IMR-90 (cell line): ENCODE data around the gene ADGRG4. TPM values are rescaled to one million over a fixed set of nuclear protein-coding genes. Genes with fewer than 3 reads are reported as not detected.
A peak's percentile ranks its signal among the peaks of the same experiment; 100 is the strongest.

Source experiments
- ATAC-seq: fragments of 200-7000 bp; cut with Tn5 transposase; 2 replicates; pipeline ENCODE4 v1.9.1; 2020; ENCODE audit warnings: low read depth, mild to moderate bottlenecking, moderate library complexity
- BruUV-seq: library from RNA; stranded (reverse); fragments of 400-500 nt; replicated peaks from 2 replicates; lab custom pipeline; 2021; lab: Mats Ljungman, UMichigan
- CTCF ChIA-PET: fragments of 300-600 bp; formaldehyde crosslinking; extraction: SDS; loops from one replicate; lab custom pipeline; 2021; ENCODE audit warnings: antibody characterized with exemption; lab: Yijun Ruan, JAX
- POLR2A ChIA-PET: fragments of 300-600 bp; sonication (Branson Sonifier 250); formaldehyde crosslinking; loops from one replicate; lab custom pipeline; 2022; ENCODE audit warnings: antibody characterized with exemption; ENCODE audit not compliant: unreplicated experiment; lab: Charles Lee
- DNase-seq: peaks from one replicate; pipeline ENCODE4 v3.0.0; 2013
- H2AFZ ChIP-seq: replicated peaks from 2 replicates; pipeline ENCODE3; 2013; ENCODE audit warnings: low read length, mild to moderate bottlenecking; ENCODE audit not compliant: poor library complexity
- H2AK5ac ChIP-seq: 2 replicates; pipeline ENCODE4 v1.6.1; 2013; ENCODE audit warnings: low read depth, low read length, inconsistent platforms
- H2AK9ac ChIP-seq: replicated peaks from 2 replicates; pipeline ENCODE3; 2013; ENCODE audit warnings: mild to moderate bottlenecking, low read depth, low read length, moderate library complexity; ENCODE audit not compliant: poor library complexity
- H2BK120ac ChIP-seq: 2 replicates; pipeline ENCODE4 v1.6.1; 2013; ENCODE audit warnings: low read depth, low read length, inconsistent platforms
- H2BK15ac ChIP-seq: 3 replicates; pipeline ENCODE4 v1.6.1; 2013; ENCODE audit warnings: low read depth, low read length, inconsistent platforms
- H2BK20ac ChIP-seq: 2 replicates; pipeline ENCODE4 v1.6.1; 2013; ENCODE audit warnings: low read depth, mild to moderate bottlenecking, inconsistent platforms, low read length, moderate library complexity
- H2BK5ac ChIP-seq: 2 replicates; pipeline ENCODE4 v1.6.1; 2013; ENCODE audit warnings: mild to moderate bottlenecking, low read depth, low read length, inconsistent platforms; ENCODE audit not compliant: poor library complexity, severe bottlenecking
- H3K14ac ChIP-seq: replicated peaks from 2 replicates; pipeline ENCODE4 v1.6.1; 2013; ENCODE audit warnings: low read depth, low read length, inconsistent platforms
- H3K18ac ChIP-seq: 2 replicates; pipeline ENCODE4 v1.6.1; 2013; ENCODE audit warnings: low read depth, low read length, control low read depth
- H3K23ac ChIP-seq: 2 replicates; pipeline ENCODE4 v1.6.1; 2013; ENCODE audit warnings: low read depth, low read length, inconsistent platforms
- H3K27ac ChIP-seq: 2 replicates; pipeline ENCODE4 v1.5.1; 2013; ENCODE audit warnings: mild to moderate bottlenecking, control low read depth, low read length; ENCODE audit not compliant: insufficient read depth
- H3K27me3 ChIP-seq: 2 replicates; pipeline ENCODE4 v1.6.1; 2013; ENCODE audit warnings: low read length; ENCODE audit not compliant: control insufficient read depth, insufficient read depth
- H3K36me3 ChIP-seq: 2 replicates; pipeline ENCODE4 v1.6.1; 2013; ENCODE audit warnings: low read length, mixed read lengths; ENCODE audit not compliant: control insufficient read depth, insufficient read depth
- H3K4ac ChIP-seq: 2 replicates; pipeline ENCODE4 v1.6.1; 2013; ENCODE audit warnings: low read depth, low read length, inconsistent platforms
- H3K4me1 ChIP-seq: 2 replicates; pipeline ENCODE4 v1.6.1; 2013; ENCODE audit warnings: low read length, mixed read lengths; ENCODE audit not compliant: control insufficient read depth, insufficient read depth
- H3K4me2 ChIP-seq: 2 replicates; pipeline ENCODE4 v1.6.1; 2013; ENCODE audit warnings: low read depth, mild to moderate bottlenecking, control low read depth, low read length, moderate library complexity
- H3K4me3 ChIP-seq: 2 replicates; pipeline ENCODE4 v1.5.1; 2013; ENCODE audit warnings: low read depth, mild to moderate bottlenecking, control low read depth, low read length, moderate library complexity; ENCODE audit not compliant: insufficient read depth
- H3K56ac ChIP-seq: 2 replicates; pipeline ENCODE4 v1.6.1; 2013; ENCODE audit warnings: low read length, inconsistent platforms; ENCODE audit not compliant: insufficient read depth; ENCODE audit errors: extremely low read depth
- H3K79me1 ChIP-seq, 2 experiments: 2 replicates each; pipeline ENCODE4 v1.6.1; 2013; ENCODE audit warnings: low read length in 2 of 2, inconsistent platforms in 1 of 2, low read depth in 1 of 2
- H3K9ac ChIP-seq: 2 replicates; pipeline ENCODE4 v1.6.1; 2013; ENCODE audit warnings: low read depth, low read length, control low read depth
- H3K9me1 ChIP-seq: 2 replicates; pipeline ENCODE4 v1.6.1; 2013; ENCODE audit warnings: low read length, inconsistent platforms; ENCODE audit not compliant: insufficient read depth
- H3K9me3 ChIP-seq: 2 replicates; pipeline ENCODE4 v1.6.1; 2013; ENCODE audit warnings: low read length; ENCODE audit not compliant: control insufficient read depth, insufficient read depth
- H4K20me1 ChIP-seq: 2 replicates; pipeline ENCODE4 v1.6.1; 2013; ENCODE audit warnings: low read length, inconsistent platforms; ENCODE audit not compliant: insufficient read depth
- H4K5ac ChIP-seq: 2 replicates; pipeline ENCODE4 v1.6.1; 2013; ENCODE audit warnings: mild to moderate bottlenecking, low read depth, low read length, control low read depth
- H4K8ac ChIP-seq, 2 experiments: 2 replicates each; pipeline ENCODE4 v1.6.1; 2013; ENCODE audit warnings: low read depth in 2 of 2, low read length in 2 of 2, control low read depth in 1 of 2, inconsistent platforms in 1 of 2
- H4K91ac ChIP-seq: 2 replicates; pipeline ENCODE4 v1.6.1; 2013; ENCODE audit warnings: low read depth, low read length, inconsistent platforms; ENCODE audit not compliant: insufficient read depth
- BHLHE40 ChIP-seq: fragments of 150-350 bp; IDR thresholded peaks from 2 replicates; pipeline ENCODE4 v1.6.1; 2016; ENCODE audit warnings: mild to moderate bottlenecking, low read depth, low read length
- CEBPB ChIP-seq: IDR thresholded peaks from 2 replicates; pipeline ENCODE4 v1.6.1; 2012; ENCODE audit warnings: low read depth, low read length, improper control_type of control experiment
- CHD1 ChIP-seq: IDR thresholded peaks from 2 replicates; pipeline ENCODE4 v1.6.1; 2012; ENCODE audit warnings: low read depth, low read length, improper control_type of control experiment
- CTCF ChIP-seq: conservative IDR thresholded peaks from 2 replicates; pipeline ENCODE4 v1.5.1; 2012; ENCODE audit warnings: mild to moderate bottlenecking, low read depth, low read length, improper control_type of control experiment
- ELK1 ChIP-seq: fragments of 150-350 bp; IDR thresholded peaks from 2 replicates; pipeline ENCODE4 v1.6.1; 2016; ENCODE audit warnings: low read depth, mild to moderate bottlenecking, low read length, moderate library complexity, borderline replicate concordance
- FOS ChIP-seq: fragments of 150-350 bp; IDR thresholded peaks from 2 replicates; pipeline ENCODE4 v1.6.1; 2016; ENCODE audit warnings: low read depth, low read length
- MAFK ChIP-seq: IDR thresholded peaks from 2 replicates; pipeline ENCODE4 v1.6.1; 2012; ENCODE audit warnings: low read depth, low read length, improper control_type of control experiment
- MAZ ChIP-seq: IDR thresholded peaks from 2 replicates; pipeline ENCODE4 v1.6.1; 2012; ENCODE audit warnings: low read depth, mild to moderate bottlenecking, low read length, improper control_type of control experiment, moderate library complexity, borderline replicate concordance
- MXI1 ChIP-seq: IDR thresholded peaks from 2 replicates; pipeline ENCODE4 v1.6.1; 2012; ENCODE audit warnings: low read depth, mild to moderate bottlenecking, low read length, moderate library complexity, borderline replicate concordance
- NFE2L2 ChIP-seq: fragments of 150-350 bp; IDR thresholded peaks from 2 replicates; pipeline ENCODE4 v1.6.1; 2016; ENCODE audit warnings: low read depth, mild to moderate bottlenecking, low read length
- POLR2A ChIP-seq: IDR thresholded peaks from 2 replicates; pipeline ENCODE4 v1.6.1; 2012; ENCODE audit warnings: mild to moderate bottlenecking, low read depth, low read length
- RAD21 ChIP-seq: IDR thresholded peaks from 2 replicates; pipeline ENCODE4 v1.6.1; 2012; ENCODE audit warnings: low read length, improper control_type of control experiment
- RCOR1 ChIP-seq: IDR thresholded peaks from 2 replicates; pipeline ENCODE4 v1.6.1; 2012; ENCODE audit warnings: mild to moderate bottlenecking, low read length, improper control_type of control experiment; ENCODE audit not compliant: insufficient replicate concordance
- RFX5 ChIP-seq: IDR thresholded peaks from 2 replicates; pipeline ENCODE4 v1.8.0; 2012; ENCODE audit warnings: low read depth, mild to moderate bottlenecking, low read length, moderate library complexity
- SMC3 ChIP-seq: fragments of 150-350 bp; IDR thresholded peaks from 2 replicates; pipeline ENCODE4 v1.6.1; 2016; ENCODE audit warnings: low read depth, mild to moderate bottlenecking, antibody characterized with exemption, low read length, moderate library complexity
- WGBS, 2 experiments: methylation state at CpG; one replicate each; pipeline versions ENCODE4 v1.1.5 to v1.1.7; 2013; ENCODE audit warnings: missing lambda C conversion rate in 2 of 2; ENCODE audit not compliant: insufficient read length in 1 of 2; ENCODE audit errors: extremely low coverage in 2 of 2; 5-methylcytosine and 5-hydroxymethylcytosine counted together
- dilution Hi-C: fragments of 300-500 bp; cut with HindIII; formaldehyde crosslinking; loops from one replicate; pipeline ENCODE4 v1.14.3; 2018; ENCODE audit warnings: low sequenced_read_pairs; ENCODE audit not compliant: unreplicated experiment
- in situ Hi-C: fragments of 300-500 bp; cut with MboI; formaldehyde crosslinking; loops from 3 replicates; pipeline ENCODE4 v1.14.3; 2019; ENCODE audit warnings: low sequenced_read_pairs, inconsistent platforms, mixed read lengths
- intact Hi-C: fragments of 100-400 bp; cut with micrococcal nuclease; formaldehyde crosslinking; loops from 2 replicates; pipeline ENCODE4 v1.10.0; 2022
- polyA plus RNA-seq, 3 experiments: library from polyadenylated mRNA; depleted of rRNA; stranded (reverse); fragments of >200 nt; gene quantifications; 2 replicates each; pipeline ENCODE4 v1.2.3, GENCODE V29; 2012; ENCODE audit warnings: low replicate concordance in 1 of 3
- total RNA-seq: library from RNA; depleted of rRNA; stranded (reverse); fragments of >200 nt; gene quantifications from 2 replicates; pipeline ENCODE4 v1.2.3, GENCODE V29; 2012
- TF ChIP-seq, protein P1 (sequence below): fragments of 150-350 bp; IDR thresholded peaks from 2 replicates; pipeline ENCODE4 v1.6.1; 2017; ENCODE audit warnings: mild to moderate bottlenecking, antibody characterized with exemption, low read length, low read depth

The ADGRG4 gene
- total and polyA plus RNA-seq, 2 of the 4 experiments (the other 2 are of a cell fraction) = under 0.01 TPM; not detected in 1

DNA sequence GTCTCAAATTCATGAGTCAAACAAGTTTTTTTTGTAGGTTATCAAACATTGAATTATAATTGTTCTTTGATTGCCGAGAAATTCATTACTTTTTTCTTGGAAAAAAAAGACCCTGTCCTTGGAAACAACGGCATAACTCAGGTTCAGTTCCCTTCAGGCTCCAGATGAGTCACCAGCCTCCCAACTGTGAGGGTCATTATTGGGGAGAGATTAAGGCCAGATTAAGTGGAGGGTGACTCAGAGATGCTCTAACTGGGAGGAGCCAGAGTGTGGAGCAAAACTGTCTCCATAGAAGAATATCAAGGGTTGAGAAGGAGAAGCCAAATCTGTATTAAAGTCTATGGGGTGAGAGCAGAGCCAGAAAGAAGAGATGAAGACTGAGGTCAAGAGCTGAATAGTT, 9.6 kb downstream of the ADGRG4 start:
- intact Hi-C loops = no loop called here
- no peak overlapping the region for H3K56ac ChIP-seq
- dilution Hi-C loops = no loop called here
- no peaks in the 10 kb centered on the region for H3K4me1 ChIP-seq
- H3K9me3 ChIP-seq = no peaks in the 10 kb centered on the region
- no peaks in the 10 kb centered on the region for H4K20me1 ChIP-seq
- H4K5ac ChIP-seq = no peak overlapping the region
- no peak overlapping the region for H3K18ac ChIP-seq
- ATAC-seq (no peak), DNase-seq (peak; percentile 1)
- no peaks in the 10 kb centered on the region for H3K36me3 ChIP-seq
- H3K27ac ChIP-seq = no peak overlapping the region
- H2BK20ac ChIP-seq = no peak overlapping the region
- no peak overlapping the region for H3K9ac ChIP-seq
- H3K9me1 ChIP-seq = no peaks in the 10 kb centered on the region
- no peak overlapping the region for H2AK5ac ChIP-seq
- CTCF ChIA-PET = no interaction called here
- H3K14ac ChIP-seq = no peak overlapping the region
- H2AFZ ChIP-seq = no peak overlapping the region
- TF ChIP-seq CHD1 (no peak), BHLHE40 (no peak), CEBPB (no peak), ELK1 (no peak), MXI1 (no peak), FOS (no peak), MAZ (no peak), SMC3 (no peak), RFX5 (no peak), RCOR1 (no peak), NFE2L2 (no peak), CTCF (no peak), RAD21 (no peak), POLR2A (no peak), MAFK (no peak)
- TF ChIP-seq, protein P1, sequence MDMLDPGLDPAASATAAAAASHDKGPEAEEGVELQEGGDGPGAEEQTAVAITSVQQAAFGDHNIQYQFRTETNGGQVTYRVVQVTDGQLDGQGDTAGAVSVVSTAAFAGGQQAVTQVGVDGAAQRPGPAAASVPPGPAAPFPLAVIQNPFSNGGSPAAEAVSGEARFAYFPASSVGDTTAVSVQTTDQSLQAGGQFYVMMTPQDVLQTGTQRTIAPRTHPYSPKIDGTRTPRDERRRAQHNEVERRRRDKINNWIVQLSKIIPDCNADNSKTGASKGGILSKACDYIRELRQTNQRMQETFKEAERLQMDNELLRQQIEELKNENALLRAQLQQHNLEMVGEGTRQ = no peak
- H3K23ac ChIP-seq = no peak overlapping the region
- H3K79me1 ChIP-seq = no peaks in the 10 kb centered on the region
- H3K4me3 ChIP-seq = no peak overlapping the region
- H2BK120ac ChIP-seq = no peak overlapping the region
- no peak overlapping the region for H3K4ac ChIP-seq
- no peak overlapping the region for H3K4me2 ChIP-seq
- BruUV-seq = no TSS peak
- H4K8ac ChIP-seq = no peak overlapping the region
- H2BK5ac ChIP-seq = no peak overlapping the region
- no peak overlapping the region for H4K91ac ChIP-seq
- in situ Hi-C loops = no loop called here
- WGBS, 2 experiments = no CpG with 5 or more reads among the region's 2 CpGs
- no peak overlapping the region for H2AK9ac ChIP-seq
- no peaks in the 10 kb centered on the region; the same call in 1 of the 2 replicates for H3K27me3 ChIP-seq
- POLR2A ChIA-PET = no interaction called here
- H2BK15ac ChIP-seq = no peak overlapping the region
